K562 (cell line): Measurements from ENCODE around the gene CPVL. TPM values are rescaled to one million over a fixed set of nuclear protein-coding genes. Genes with fewer than 3 reads are reported as not detected.

Source experiments
- ATAC-seq: fragments of 200-7000 bp; cut with Tn5 transposase; 3 replicates; pipeline ENCODE4 v1.9.1; 2020; ENCODE audit warnings: moderate library complexity
- BruUV-seq: library from RNA; stranded (reverse); fragments of 400-500 nt; replicated peaks from 2 replicates; lab custom pipeline; 2021; lab: Mats Ljungman, UMichigan
- CTCF ChIA-PET: fragments of 300-600 bp; formaldehyde crosslinking; extraction: SDS; loops from one replicate; lab custom pipeline; 2021; ENCODE audit warnings: low intra/inter-chr PET ratio; lab: Yijun Ruan, JAX
- POLR2A ChIA-PET: fragments of 300-600, 350-650 bp; sonication (Branson Sonifier 250); formaldehyde crosslinking; extraction: SDS; loops from one replicate; lab custom pipeline; 2021; ENCODE audit warnings: antibody characterized with exemption, inconsistent platforms; lab: Yijun Ruan, JAX
- DNase-seq, 4 experiments: peaks; one replicate each; pipeline versions ENCODE4 v3.0.0 to v3.0.0-alpha.2; 2011 to 2018; ENCODE audit warnings: low spot score in 3 of 4, mixed read lengths in 3 of 4; ENCODE audit errors: extremely low read depth in 1 of 4
- FAIRE-seq: peaks from 2 replicates; lab custom pipeline; 2011; peaks lifted over from hg19 to GRCh38; lab: Jason Lieb, UNC
- H2AFZ ChIP-seq: 2 replicates; pipeline ENCODE4 v1.6.0; 2011; ENCODE audit warnings: low read depth, low read length, control low read depth, inconsistent platforms
- H3K27ac ChIP-seq: fragments of 200-600 bp; 3 replicates; pipeline ENCODE4 v1.8.0; 2011; ENCODE audit warnings: low read depth, mild to moderate bottlenecking, control low read depth, inconsistent platforms, low read length, moderate library complexity, mixed read lengths; ENCODE audit errors: extremely low read depth
- H3K27me3 ChIP-seq, 2 experiments: fragments of 300-600 bp in 1 of 2; 2 replicates in 1 of 2; 3 replicates in 1 of 2; pipeline versions ENCODE4 v1.6.0 to v1.8.0; 2011; ENCODE audit warnings: inconsistent platforms in 2 of 2, low read length in 2 of 2, mild to moderate bottlenecking in 1 of 2, mixed read lengths in 1 of 2, moderate library complexity in 1 of 2; ENCODE audit not compliant: control insufficient read depth in 2 of 2, insufficient read depth in 2 of 2
- H3K36me3 ChIP-seq: fragments of 300-600 bp; 3 replicates; pipeline ENCODE4 v1.8.0; 2011; ENCODE audit warnings: mild to moderate bottlenecking, low read length, inconsistent platforms; ENCODE audit not compliant: control insufficient read depth, insufficient read depth
- H3K4me1 ChIP-seq, 2 experiments: fragments of 200-600 bp in 1 of 2; replicated peaks in 1 of 2; 2 replicates in 1 of 2; 3 replicates in 1 of 2; pipeline versions ENCODE4 v1.5.1 to v1.8.0; 2011; ENCODE audit warnings: inconsistent platforms in 2 of 2, low read length in 2 of 2, mild to moderate bottlenecking in 1 of 2, mixed read lengths in 1 of 2, moderate library complexity in 1 of 2; ENCODE audit not compliant: control insufficient read depth in 2 of 2, insufficient read depth in 2 of 2
- H3K4me2 ChIP-seq: 2 replicates; pipeline ENCODE4 v1.6.1; 2011; ENCODE audit warnings: low read length, control low read depth, inconsistent platforms, mixed read lengths; ENCODE audit not compliant: insufficient read depth
- H3K4me3 ChIP-seq: fragments of 200-600 bp; sonication (generic), shearing (Covaris generic); 2 replicates; pipeline ENCODE4 v1.5.1; 2016; ENCODE audit warnings: control low read depth, inconsistent platforms
- H3K79me2 ChIP-seq: fragments of 200-600 bp; 3 replicates; pipeline ENCODE4 v1.8.0; 2011; ENCODE audit warnings: low read length, inconsistent platforms; ENCODE audit not compliant: control insufficient read depth, insufficient read depth
- H3K9ac ChIP-seq, 2 experiments: 2 replicates each; pipeline versions ENCODE4 v1.6.0 to v1.6.1; 2011; ENCODE audit warnings: low read depth in 2 of 2, low read length in 2 of 2, control low read depth in 1 of 2, inconsistent platforms in 1 of 2, mild to moderate bottlenecking in 1 of 2, mixed read lengths in 1 of 2; ENCODE audit not compliant: insufficient read depth in 1 of 2
- H3K9me1 ChIP-seq: one replicate; pipeline ENCODE4 v1.6.0; 2011; ENCODE audit warnings: inconsistent platforms, mild to moderate bottlenecking, low read length, moderate library complexity; ENCODE audit not compliant: control insufficient read depth, insufficient read depth
- H3K9me3 ChIP-seq: replicated peaks from 2 replicates; pipeline ENCODE4 v1.5.1; 2011; ENCODE audit warnings: low read depth, low read length, inconsistent platforms; ENCODE audit not compliant: control insufficient read depth, insufficient read depth
- H4K20me1 ChIP-seq: replicated peaks from 2 replicates; pipeline ENCODE4 v1.6.1; 2011; ENCODE audit warnings: low read length, inconsistent platforms, mixed read lengths; ENCODE audit not compliant: control insufficient read depth, insufficient read depth
- ATF7 ChIP-seq: fragments of 450-650 bp; IDR thresholded peaks from 2 replicates; pipeline ENCODE4 v1.7.1; 2014; ENCODE audit warnings: mild to moderate bottlenecking, moderate library complexity
- CTCF ChIP-seq, 3 experiments: IDR thresholded peaks in 2 of 3; conservative IDR thresholded peaks in 1 of 3; 2 replicates each; pipeline ENCODE4 v1.5.1; 2011 to 2012; ENCODE audit warnings: low read length in 3 of 3, mild to moderate bottlenecking in 3 of 3, control low read depth in 2 of 3, improper control_type of control experiment in 1 of 3, inconsistent platforms in 1 of 3, low read depth in 1 of 3, mixed read lengths in 1 of 3, moderate library complexity in 1 of 3; ENCODE audit not compliant: insufficient read depth in 2 of 3
- KDM5B ChIP-seq: fragments of 200-600 bp; sonication (generic); IDR thresholded peaks from 2 replicates; pipeline ENCODE4 v1.6.1; 2012; ENCODE audit warnings: low read depth, mild to moderate bottlenecking, moderate library complexity, low read length, control low read depth, inconsistent platforms; ENCODE audit not compliant: insufficient replicate concordance
- MECOM ChIP-seq: fragments of 250-450 bp; sonication (Bioruptor Pico); IDR thresholded peaks from 2 replicates; pipeline ENCODE4 v1.8.0; 2022; ENCODE audit warnings: inconsistent platforms
- MXD1 ChIP-seq: fragments of 250-450 bp; sonication (Bioruptor Pico); IDR thresholded peaks from 2 replicates; pipeline ENCODE4 v1.8.0; 2021; ENCODE audit warnings: borderline replicate concordance, mild to moderate bottlenecking, moderate library complexity; ENCODE audit not compliant: poor library complexity, severe bottlenecking
- NFIC ChIP-seq: fragments of 450-650 bp; IDR thresholded peaks from 2 replicates; pipeline ENCODE4 v1.6.1; 2017; ENCODE audit warnings: mild to moderate bottlenecking, inconsistent platforms
- SMC3 ChIP-seq: conservative IDR thresholded peaks from 2 replicates; pipeline ENCODE4 v1.6.1; 2011; ENCODE audit warnings: low read depth, low read length, improper control_type of control experiment; ENCODE audit not compliant: insufficient read depth
- TAL1 ChIP-seq: fragments of 450-650 bp; IDR thresholded peaks from 2 replicates; pipeline ENCODE4 v1.6.1; 2016; ENCODE audit warnings: mild to moderate bottlenecking
- WGBS: fragments of 100-300 bp; shearing (Covaris generic); methylation state at CpG from one replicate; pipeline ENCODE4 v1.1.6; 2016; ENCODE audit warnings: low coverage, mixed read lengths; ENCODE audit not compliant: insufficient coverage; ENCODE audit errors: missing lambda C conversion rate; 5-methylcytosine and 5-hydroxymethylcytosine counted together
- in situ Hi-C: fragments of 300-500 bp; cut with MboI; formaldehyde crosslinking; loops from 4 replicates; pipeline ENCODE4 v1.15.0; 2018; ENCODE audit warnings: inconsistent platforms, mixed read lengths
- intact Hi-C: fragments of 100-400 bp; cut with micrococcal nuclease; formaldehyde crosslinking; loops from 2 replicates; pipeline ENCODE4 v1.14.2; 2022
- polyA plus RNA-seq, 8 experiments: library from polyadenylated mRNA; depleted of rRNA in 4 of 8; stranded (reverse) in 5 of 8; unstranded in 3 of 8; fragments of >200 nt; fragmentation: Nextera tagmentation in 2 of 8; fragmentation: Illumina TruSeq in 1 of 8; extraction: Ambion mirVana in 2 of 8; extraction: Trizol in 1 of 8; gene quantifications; 2 replicates each; pipeline versions ENCODE4 v1.2.1 to v1.2.3, GENCODE V29; 2011 to 2014; ENCODE audit warnings: inconsistent platforms in 1 of 8, missing spikeins in 1 of 8
- total RNA-seq, 7 experiments: library from RNA; depleted of rRNA in 6 of 7; stranded (reverse); fragments of >200 nt in 6 of 7; fragmentation: Illumina TruSeq in 2 of 7; extraction: Trizol in 2 of 7; gene quantifications; 2 replicates each; pipeline versions ENCODE4 v1.2.1 to v1.2.3, GENCODE V29; 2011 to 2021; ENCODE audit warnings: low replicate concordance in 1 of 7
- TF ChIP-seq, protein P1 (sequence below): fragments of 450-650 bp; formaldehyde crosslinking; IDR thresholded peaks from 2 replicates; pipeline ENCODE4 v1.4.0; 2020; ENCODE audit warnings: mild to moderate bottlenecking, moderate library complexity
- TF ChIP-seq, protein P2 (sequence below): fragments of 450-650 bp; formaldehyde crosslinking; IDR thresholded peaks from 2 replicates; pipeline ENCODE4 v1.4.0; 2020; ENCODE audit warnings: mild to moderate bottlenecking
- TF ChIP-seq, protein P3 (sequence below): fragments of 250-450 bp; sonication (Bioruptor Pico); IDR thresholded peaks from 2 replicates; pipeline ENCODE4 v1.5.1; 2021; ENCODE audit warnings: mild to moderate bottlenecking

The CPVL gene
- total and polyA plus RNA-seq, 9 of the 15 experiments (the other 6 are each of a cell fraction or from before 2014, with no cell fraction given) = 0.89 to 2.4 (median 1.5) TPM

DNA sequence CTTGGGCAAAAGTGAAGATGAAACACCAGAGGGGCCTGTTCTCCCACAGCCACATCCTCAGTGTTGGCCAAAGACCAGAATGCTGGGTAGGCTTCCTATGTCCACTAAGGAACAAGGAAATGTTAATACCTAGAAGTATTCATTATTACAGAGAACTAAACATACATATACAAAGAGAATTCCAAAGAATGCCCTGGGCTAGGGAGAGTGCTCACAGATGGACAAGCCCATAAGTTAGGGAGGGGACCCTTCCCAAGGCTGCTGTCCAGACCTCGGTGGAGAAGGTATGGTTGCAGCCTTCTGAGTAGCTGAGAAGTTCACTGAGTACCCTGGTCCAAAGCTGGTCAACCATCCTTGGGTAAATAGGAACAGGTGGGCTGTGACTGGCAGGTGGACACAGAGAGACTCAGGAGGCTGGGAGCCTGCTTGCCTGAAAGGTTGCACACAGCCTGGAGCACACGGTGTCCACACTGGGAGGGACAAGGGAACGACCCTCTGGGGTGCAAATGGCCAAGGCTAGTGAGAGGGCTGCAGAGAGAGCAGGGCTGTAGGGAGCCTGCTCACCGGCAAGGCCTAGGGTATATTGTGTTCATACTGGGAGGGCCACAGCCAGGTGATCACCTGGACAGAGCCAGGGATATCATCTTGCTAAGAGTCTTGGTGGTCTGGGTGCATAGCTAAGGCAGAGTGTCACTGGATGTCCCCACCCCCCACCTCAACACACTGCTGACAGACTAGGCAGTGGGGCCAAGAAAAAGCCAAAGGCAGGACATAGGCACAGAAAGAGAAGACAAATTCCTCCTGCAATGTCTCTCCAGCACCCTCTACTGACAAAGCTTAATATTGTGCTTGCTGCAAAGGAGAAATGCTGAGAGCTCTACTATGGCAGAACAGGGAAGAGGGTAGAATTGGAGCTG is 40.3 kb downstream of the CPVL start (continued):
- TF ChIP-seq, protein P1, sequence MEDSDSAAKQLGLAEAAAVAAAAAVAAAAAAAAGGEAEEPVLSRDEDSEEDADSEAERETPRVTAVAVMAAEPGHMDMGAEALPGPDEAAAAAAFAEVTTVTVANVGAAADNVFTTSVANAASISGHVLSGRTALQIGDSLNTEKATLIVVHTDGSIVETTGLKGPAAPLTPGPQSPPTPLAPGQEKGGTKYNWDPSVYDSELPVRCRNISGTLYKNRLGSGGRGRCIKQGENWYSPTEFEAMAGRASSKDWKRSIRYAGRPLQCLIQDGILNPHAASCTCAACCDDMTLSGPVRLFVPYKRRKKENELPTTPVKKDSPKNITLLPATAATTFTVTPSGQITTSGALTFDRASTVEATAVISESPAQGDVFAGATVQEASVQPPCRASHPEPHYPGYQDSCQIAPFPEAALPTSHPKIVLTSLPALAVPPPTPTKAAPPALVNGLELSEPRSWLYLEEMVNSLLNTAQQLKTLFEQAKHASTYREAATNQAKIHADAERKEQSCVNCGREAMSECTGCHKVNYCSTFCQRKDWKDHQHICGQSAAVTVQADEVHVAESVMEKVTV (CRISPR knock-in tag) = 0 out of 2 replicates have a peak, but pooled peaks have one; percentile 8
- peak; percentile 62 to 79 (median 63) for TF ChIP-seq CTCF (IDR thresholded peaks at IDR 0.05 in 2 of 3, conservative IDR thresholded peaks at IDR 0.05 in 1 of 3; ENCODE audit: insufficient read depth in 2 of 3, low read depth in 1 of 3, low read length in 3 of 3)
- peak; percentile 59 for TF ChIP-seq SMC3
- no peak for TF ChIP-seq NFIC

- DNase-seq (no peak), FAIRE-seq (no peak), ATAC-seq (no peak)
- H3K4me2 ChIP-seq = no peak overlapping the region
- no peaks in the 10 kb centered on the region for H3K27me3 ChIP-seq
- H3K79me2 ChIP-seq = no peaks in the 10 kb centered on the region
- TF ChIP-seq TAL1 (no peak), MECOM (CRISPR knock-in tag) (no peak), MXD1 (CRISPR knock-in tag) (no peak), SMC3 (no peak), ATF7 (no peak), KDM5B (no peak)
- TF ChIP-seq, protein P2, sequence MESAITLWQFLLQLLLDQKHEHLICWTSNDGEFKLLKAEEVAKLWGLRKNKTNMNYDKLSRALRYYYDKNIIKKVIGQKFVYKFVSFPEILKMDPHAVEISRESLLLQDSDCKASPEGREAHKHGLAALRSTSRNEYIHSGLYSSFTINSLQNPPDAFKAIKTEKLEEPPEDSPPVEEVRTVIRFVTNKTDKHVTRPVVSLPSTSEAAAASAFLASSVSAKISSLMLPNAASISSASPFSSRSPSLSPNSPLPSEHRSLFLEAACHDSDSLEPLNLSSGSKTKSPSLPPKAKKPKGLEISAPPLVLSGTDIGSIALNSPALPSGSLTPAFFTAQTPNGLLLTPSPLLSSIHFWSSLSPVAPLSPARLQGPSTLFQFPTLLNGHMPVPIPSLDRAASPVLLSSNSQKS (CRISPR knock-in tag) = no peak
- TF ChIP-seq, protein P3, sequence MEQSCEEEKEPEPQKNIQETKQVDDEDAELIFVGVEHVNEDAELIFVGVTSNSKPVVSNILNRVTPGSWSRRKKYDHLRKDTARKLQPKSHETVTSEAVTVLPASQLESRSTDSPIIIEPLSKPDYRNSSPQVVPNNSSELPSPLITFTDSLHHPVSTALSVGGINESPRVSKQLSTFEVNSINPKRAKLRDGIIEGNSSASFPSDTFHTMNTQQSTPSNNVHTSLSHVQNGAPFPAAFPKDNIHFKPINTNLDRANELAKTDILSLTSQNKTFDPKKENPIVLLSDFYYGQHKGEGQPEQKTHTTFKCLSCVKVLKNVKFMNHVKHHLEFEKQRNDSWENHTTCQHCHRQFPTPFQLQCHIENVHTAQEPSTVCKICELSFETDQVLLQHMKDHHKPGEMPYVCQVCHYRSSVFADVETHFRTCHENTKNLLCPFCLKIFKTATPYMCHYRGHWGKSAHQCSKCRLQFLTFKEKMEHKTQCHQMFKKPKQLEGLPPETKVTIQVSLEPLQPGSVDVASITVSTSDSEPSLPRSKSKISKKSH (CRISPR knock-in tag) = no peak
- intact Hi-C loops = no loop called here
- H3K9me1 ChIP-seq = no peaks in the 10 kb centered on the region
- POLR2A ChIA-PET = no interaction called here
- 0% methylated on average over 4 of the region's 4 CpGs for WGBS
- H2AFZ ChIP-seq = no peak overlapping the region
- H3K9ac ChIP-seq = no peak overlapping the region
- H3K27ac ChIP-seq = no peak overlapping the region
- no peaks in the 10 kb centered on the region for H3K4me1 ChIP-seq
- CTCF ChIA-PET = interaction anchor here (1.1 to 3.9 kb wide), 2 partner anchors 183 to 304 kb away, joined by 3 to 25 read pairs; no protein-coding TSS in a partner anchor
- no peaks in the 10 kb centered on the region for H3K36me3 ChIP-seq
- no peak overlapping the region for H3K4me3 ChIP-seq
- BruUV-seq = no TSS peak
- H3K9me3 ChIP-seq = no peaks in the 10 kb centered on the region
- H4K20me1 ChIP-seq = no peaks in the 10 kb centered on the region; the same call in 1 of the 2 replicates
- in situ Hi-C loops = loop anchor here (10.0 kb wide), 1 partner anchor 300 kb away; no protein-coding TSS in a partner anchor
Observed at GRCh38 chr7:29105191-29105590, 41.1 kb downstream of the CPVL start.
